GM12874 (cell line): ENCODE results near the gene RPP14.

Experiments
- CTCF ChIP-seq: IDR thresholded peaks from 2 replicates; pipeline ENCODE4 v1.5.1; 2011; ENCODE audit warnings: low read depth, mild to moderate bottlenecking, control low read depth, low read length, moderate library complexity; ENCODE audit not compliant: insufficient read depth

Gene RPP14

GRCh38 chr3:58322793-58323192 lies 16.7 kb downstream of the RPP14 start:
- TF ChIP-seq CTCF = no peak

GRCh38 chr3:58323529-58324390 lies 17.7 kb downstream of the RPP14 start:
- TF ChIP-seq CTCF = no peak

GRCh38 chr3:58324391-58325390 lies 18.6 kb downstream of the RPP14 start:
- TF ChIP-seq CTCF = no peak

- TF ChIP-seq CTCF = no peak
These were observed 19.5 kb downstream of the RPP14 start for GRCh38 chr3:58325525-58325992.

- TF ChIP-seq CTCF = no peak
These were observed 20.3 kb downstream of the RPP14 start for GRCh38 chr3:58326267-58326900.

DNA sequence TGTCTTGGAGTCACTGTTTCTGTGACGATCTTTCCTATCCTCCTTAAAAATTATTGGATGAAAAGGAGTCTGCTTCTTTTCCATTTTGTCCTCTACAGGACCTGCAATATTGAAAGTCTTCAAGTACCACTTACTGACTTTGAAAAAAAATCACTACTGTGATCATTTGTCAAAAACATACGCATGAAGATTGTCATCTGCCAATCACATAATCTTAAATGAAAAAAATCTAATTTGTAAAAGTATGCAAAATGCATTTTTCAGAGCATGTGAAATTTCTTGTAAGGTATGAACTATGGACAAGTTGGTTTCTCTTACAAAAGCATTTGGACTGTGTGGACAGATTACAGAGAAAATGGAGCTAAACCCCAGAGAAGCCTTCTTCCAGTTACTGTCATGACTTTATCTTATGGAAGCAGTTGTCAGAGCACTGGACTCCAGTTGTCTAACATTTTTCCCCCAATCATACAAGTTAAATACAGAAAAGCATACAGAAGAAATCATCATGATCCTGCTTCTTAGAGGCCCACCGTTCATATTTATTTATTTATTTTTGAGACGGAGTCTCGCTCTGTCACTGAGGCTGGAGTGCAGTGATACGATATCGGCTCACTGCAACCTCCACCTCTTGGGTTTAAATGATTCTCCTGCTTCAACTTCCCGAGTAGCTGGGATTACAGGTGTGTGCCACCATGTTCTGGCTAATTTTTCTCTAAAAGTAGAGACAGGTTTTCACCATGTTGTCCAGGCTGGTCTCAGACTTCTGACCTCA lies 23.3 kb downstream of the RPP14 start:
- no peak for TF ChIP-seq CTCF
